Measurements from ENCODE around the gene ACTG2.

Gene ACTG2

DNA sequence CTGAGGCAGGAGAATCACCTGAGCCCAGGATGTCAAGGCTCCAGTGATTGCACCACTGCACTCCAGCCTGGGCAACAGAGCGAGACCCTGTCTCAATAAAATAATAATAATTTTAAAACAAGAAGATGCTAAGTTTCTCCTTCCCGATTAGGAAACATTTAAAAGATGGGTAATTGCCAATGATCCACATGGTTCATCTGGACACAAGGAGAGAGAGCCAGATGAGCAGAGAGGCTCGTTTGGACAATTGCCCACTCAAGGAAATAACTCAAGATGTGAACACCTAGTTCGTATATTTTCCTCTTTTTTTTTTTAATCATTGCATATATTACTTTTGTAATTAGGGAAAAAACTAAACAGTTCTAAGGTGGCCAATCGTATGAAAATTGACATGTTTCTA is 3.6 kb upstream of the ACTG2 start:
- Histone ChIP-seq H3K4me3 (ENCODE audit: low read length) (no peak overlapping the region), H3K9me3 (replicated peaks; ENCODE audit: insufficient read depth, low read length) (no peaks in the 10 kb centered on the region), H3K79me2 (ENCODE audit: low read length) (no peaks in the 10 kb centered on the region), H3K4me1 (ENCODE audit: low read length) (no peaks in the 10 kb centered on the region), H4K20me1 (ENCODE audit: insufficient read depth, low read length) (no peaks in the 10 kb centered on the region), H2AFZ (ENCODE audit: low read length) (no peak overlapping the region), H3F3A (ENCODE audit: insufficient read depth, low read length) (no peaks in the 10 kb centered on the region), H3K27me3 (replicated peaks; ENCODE audit: insufficient read depth, low read length) (no peaks in the 10 kb centered on the region), H3K9me2 (replicated peaks; ENCODE audit: insufficient read depth, low read length) (no peaks in the 10 kb centered on the region), H3K27ac (ENCODE audit: low read length) (no peak overlapping the region), H3K36me3 (replicated peaks; ENCODE audit: insufficient read depth, low read length) (no peaks in the 10 kb centered on the region), H3K9ac (ENCODE audit: low read length) (no peak overlapping the region), H3K4me2 (ENCODE audit: low read depth, low read length) (no peak overlapping the region)
- no peak for DNase-seq
- TF ChIP-seq EZH2phosphoT487 (IDR thresholded peaks at IDR 0.05; ENCODE audit: low read length) (no peak), EZH2 (optimal IDR thresholded peaks at IDR 0.05; ENCODE audit: low read depth, low read length) (no peak)
- TF ChIP-seq, protein P1, sequence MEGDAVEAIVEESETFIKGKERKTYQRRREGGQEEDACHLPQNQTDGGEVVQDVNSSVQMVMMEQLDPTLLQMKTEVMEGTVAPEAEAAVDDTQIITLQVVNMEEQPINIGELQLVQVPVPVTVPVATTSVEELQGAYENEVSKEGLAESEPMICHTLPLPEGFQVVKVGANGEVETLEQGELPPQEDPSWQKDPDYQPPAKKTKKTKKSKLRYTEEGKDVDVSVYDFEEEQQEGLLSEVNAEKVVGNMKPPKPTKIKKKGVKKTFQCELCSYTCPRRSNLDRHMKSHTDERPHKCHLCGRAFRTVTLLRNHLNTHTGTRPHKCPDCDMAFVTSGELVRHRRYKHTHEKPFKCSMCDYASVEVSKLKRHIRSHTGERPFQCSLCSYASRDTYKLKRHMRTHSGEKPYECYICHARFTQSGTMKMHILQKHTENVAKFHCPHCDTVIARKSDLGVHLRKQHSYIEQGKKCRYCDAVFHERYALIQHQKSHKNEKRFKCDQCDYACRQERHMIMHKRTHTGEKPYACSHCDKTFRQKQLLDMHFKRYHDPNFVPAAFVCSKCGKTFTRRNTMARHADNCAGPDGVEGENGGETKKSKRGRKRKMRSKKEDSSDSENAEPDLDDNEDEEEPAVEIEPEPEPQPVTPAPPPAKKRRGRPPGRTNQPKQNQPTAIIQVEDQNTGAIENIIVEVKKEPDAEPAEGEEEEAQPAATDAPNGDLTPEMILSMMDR (IDR thresholded peaks at IDR 0.05; ENCODE audit: low read length): no peak

DNA sequence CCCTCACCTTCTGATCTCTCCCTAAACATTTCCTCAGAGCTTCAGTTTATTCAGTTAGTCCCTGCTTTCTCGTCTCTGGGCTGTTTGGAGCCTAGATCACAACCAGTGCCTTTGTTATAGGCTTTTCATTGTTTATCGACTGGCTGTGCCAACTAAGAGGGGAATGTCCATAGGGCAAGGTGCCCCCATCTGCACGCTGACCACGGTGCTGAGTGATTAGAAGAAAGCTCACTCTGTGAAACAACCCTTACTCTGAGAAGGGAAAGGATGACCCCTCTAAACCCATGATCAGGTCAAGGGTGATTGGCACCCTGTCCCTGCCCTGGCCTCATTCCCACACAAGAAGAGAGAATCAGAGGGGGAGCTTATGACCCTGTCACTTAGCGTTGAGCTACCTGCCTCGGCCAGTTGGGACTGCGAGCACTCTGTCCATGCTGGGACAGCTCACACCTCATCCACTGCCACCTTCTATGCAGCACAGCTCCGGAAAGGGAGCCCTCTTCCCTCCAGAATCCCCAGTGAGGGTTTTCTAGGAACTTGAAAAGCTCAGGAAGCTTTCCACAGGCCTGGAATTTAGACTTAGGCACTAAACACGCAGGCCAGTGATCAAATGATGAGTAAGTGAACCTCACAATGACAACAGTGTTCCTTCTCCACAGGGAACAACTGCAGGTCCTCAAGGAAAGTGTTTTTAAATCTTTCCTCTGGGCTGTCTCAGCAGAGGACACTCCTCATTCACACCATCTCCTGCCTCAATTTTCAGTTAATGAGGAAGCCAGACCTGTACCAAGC is 2.3 kb upstream of the ACTG2 start:
- no peak overlapping the region for H3K9ac ChIP-seq (ENCODE audit: low read length)
- H3K9me2 ChIP-seq (replicated peaks; ENCODE audit: insufficient read depth, low read length): no peaks in the 10 kb centered on the region
- DNase-seq: no peak
- TF ChIP-seq EZH2 (optimal IDR thresholded peaks at IDR 0.05; ENCODE audit: low read depth, low read length) (no peak), EZH2phosphoT487 (IDR thresholded peaks at IDR 0.05; ENCODE audit: low read length) (no peak)
- TF ChIP-seq, protein P1 (IDR thresholded peaks at IDR 0.05; ENCODE audit: low read length): no peak
- no peaks in the 10 kb centered on the region for H3K9me3 ChIP-seq (replicated peaks; ENCODE audit: insufficient read depth, low read length)
- H3K4me3 ChIP-seq (ENCODE audit: low read length): no peak overlapping the region
- H3F3A ChIP-seq (ENCODE audit: insufficient read depth, low read length): no peaks in the 10 kb centered on the region
- H3K27ac ChIP-seq (ENCODE audit: low read length): no peak overlapping the region
- no peaks in the 10 kb centered on the region for H3K79me2 ChIP-seq (ENCODE audit: low read length)
- H3K36me3 ChIP-seq (replicated peaks; ENCODE audit: insufficient read depth, low read length): no peaks in the 10 kb centered on the region
- H3K4me2 ChIP-seq (ENCODE audit: low read depth, low read length): no peak overlapping the region
- no peak overlapping the region for H2AFZ ChIP-seq (ENCODE audit: low read length)
- no peaks in the 10 kb centered on the region for H4K20me1 ChIP-seq (ENCODE audit: insufficient read depth, low read length)
- no peaks in the 10 kb centered on the region for H3K27me3 ChIP-seq (replicated peaks; ENCODE audit: insufficient read depth, low read length)
- no peaks in the 10 kb centered on the region for H3K4me1 ChIP-seq (ENCODE audit: low read length)

DNA sequence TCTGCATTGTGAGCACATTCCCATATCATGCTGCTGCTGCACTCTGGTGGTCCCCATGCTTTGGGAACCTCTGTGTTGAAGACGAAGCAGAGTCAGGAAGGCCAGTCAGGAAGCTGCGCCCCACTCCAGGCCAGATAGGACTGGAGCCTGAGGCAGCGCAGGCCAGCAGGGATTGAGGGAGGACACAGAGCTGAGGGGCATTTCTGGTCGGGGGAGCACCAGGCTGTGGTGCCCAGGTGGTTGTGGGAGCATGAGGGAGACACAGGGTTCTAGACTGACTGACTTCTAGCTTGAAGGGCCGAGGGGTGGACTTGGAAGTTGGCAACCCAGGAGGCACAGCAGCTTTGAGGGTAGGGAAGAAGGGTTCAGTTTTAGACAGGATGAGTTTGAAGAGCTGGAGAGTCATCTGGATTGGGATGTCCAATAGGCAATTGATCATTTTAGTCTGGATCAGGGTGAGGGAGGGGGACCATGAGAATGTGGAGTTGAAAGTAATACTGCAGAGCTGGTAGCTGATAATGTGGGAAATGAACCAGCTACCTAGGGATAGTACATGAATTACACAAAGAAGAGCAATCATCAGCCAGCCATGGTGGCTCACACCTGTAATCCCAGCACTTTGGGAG is 1.4 kb upstream of the ACTG2 start:
- TF ChIP-seq, protein P1 (IDR thresholded peaks at IDR 0.05; ENCODE audit: low read length): no peak
- TF ChIP-seq EZH2 (optimal IDR thresholded peaks at IDR 0.05; ENCODE audit: low read depth, low read length) (no peak), EZH2phosphoT487 (IDR thresholded peaks at IDR 0.05; ENCODE audit: low read length) (no peak)
- no peaks in the 10 kb centered on the region for H3K9me2 ChIP-seq (replicated peaks; ENCODE audit: insufficient read depth, low read length)
- no peak overlapping the region for H3K9ac ChIP-seq (ENCODE audit: low read length)
- H3K27ac ChIP-seq (ENCODE audit: low read length): no peak overlapping the region
- no peak overlapping the region for H3K4me2 ChIP-seq (ENCODE audit: low read depth, low read length)
- H3F3A ChIP-seq (ENCODE audit: insufficient read depth, low read length): no peaks in the 10 kb centered on the region
- H3K4me1 ChIP-seq (ENCODE audit: low read length): no peaks in the 10 kb centered on the region
- no peaks in the 10 kb centered on the region for H3K9me3 ChIP-seq (replicated peaks; ENCODE audit: insufficient read depth, low read length)
- H3K27me3 ChIP-seq (replicated peaks; ENCODE audit: insufficient read depth, low read length): no peaks in the 10 kb centered on the region
- no peaks in the 10 kb centered on the region for H3K36me3 ChIP-seq (replicated peaks; ENCODE audit: insufficient read depth, low read length)
- no peaks in the 10 kb centered on the region for H4K20me1 ChIP-seq (ENCODE audit: insufficient read depth, low read length)
- no peak overlapping the region for H3K4me3 ChIP-seq (ENCODE audit: low read length)
- no peaks in the 10 kb centered on the region for H3K79me2 ChIP-seq (ENCODE audit: low read length)
- no peak for DNase-seq
- no peak overlapping the region for H2AFZ ChIP-seq (ENCODE audit: low read length)

Data from MM.1S (cell line).